Esophagus muscularis mucosa (tissue), 4 donors: ENCODE data around the gene CTSV. TPM values are rescaled to one million over a fixed set of nuclear protein-coding genes. Genes with fewer than 3 reads are reported as not detected.

ENCODE experiments used
- DNase-seq: peaks from one replicate; pipeline ENCODE4 v3.0.0-alpha.2; 2017; ENCODE audit errors: extremely low spot score
- H3K27ac ChIP-seq, 4 donors: fragments of 200-600 bp; sonication (generic); replicated peaks in 1 of 4; 1 replicate in 3 of 4; 2 replicates in 1 of 4; pipeline ENCODE4 v1.5.1; 2016 to 2019; ENCODE audit warnings: mild to moderate bottlenecking in 1 of 4
- H3K27me3 ChIP-seq, 4 donors: fragments of 200-600 bp; sonication (generic); one replicate each; pipeline versions ENCODE4 v1.5.1 to v1.6.0; 2016 to 2019
- H3K36me3 ChIP-seq, 4 donors: fragments of 200-600 bp; sonication (generic); one replicate each; pipeline ENCODE4 v1.5.1; 2016 to 2019
- H3K4me1 ChIP-seq, 4 donors: fragments of 200-600 bp; sonication (generic); one replicate each; pipeline ENCODE4 v1.5.1; 2016 to 2019
- H3K4me3 ChIP-seq, 4 donors: fragments of 200-600 bp; sonication (generic); 1 replicate in 2 of 4; 2 replicates in 2 of 4; pipeline ENCODE4 v1.5.1; 2016 to 2019; ENCODE audit warnings: mild to moderate bottlenecking in 4 of 4, moderate library complexity in 1 of 4
- H3K9me3 ChIP-seq, 4 donors: fragments of 200-600 bp; sonication (generic); 1 replicate in 3 of 4; 2 replicates in 1 of 4; pipeline ENCODE4 v1.5.1; 2016 to 2019
- EP300 ChIP-seq: sonication (generic); formaldehyde crosslinking; IDR thresholded peaks from one replicate; pipeline ENCODE4 v1.6.1; 2017; ENCODE audit warnings: antibody characterized with exemption
- POLR2A ChIP-seq: fragments of 450-650 bp; IDR thresholded peaks from one replicate; pipeline ENCODE4 v1.6.1; 2017; ENCODE audit warnings: antibody characterized with exemption, moderate library complexity, mild to moderate bottlenecking, low read depth
- POLR2AphosphoS5 ChIP-seq, 2 donors: sonication (generic); formaldehyde crosslinking; IDR thresholded peaks; one replicate each; pipeline ENCODE4 v1.6.1; 2017; ENCODE audit warnings: antibody characterized with exemption in 2 of 2
- WGBS: methylation state at CpG from one replicate; pipeline ENCODE4 v1.1.5; 2018; 5-methylcytosine and 5-hydroxymethylcytosine counted together
- intact Hi-C: fragments of 100-400 bp; cut with DNase I; formaldehyde crosslinking; loops from one replicate; pipeline ENCODE4 v1.15.1; 2023
- total RNA-seq, 4 donors: library from RNA; depleted of rRNA; stranded (reverse); fragments of >200 nt; gene quantifications; one replicate each; pipeline versions ENCODE4 v1.1.0 to v1.2.1, GENCODE V29; 2016
- TF ChIP-seq, protein P1 (sequence below), 3 experiments: fragments of 200-600 bp in 2 of 3; fragments of 450-650 bp in 1 of 3; sonication (generic) in 2 of 3; IDR thresholded peaks; one replicate each; pipeline ENCODE4 v1.5.1; 2017 to 2019; ENCODE audit warnings: antibody characterized with exemption in 3 of 3, mild to moderate bottlenecking in 2 of 3, moderate library complexity in 1 of 3

The CTSV gene
- total RNA-seq, 4 donors from 2014 or later, result not detected

DNA sequence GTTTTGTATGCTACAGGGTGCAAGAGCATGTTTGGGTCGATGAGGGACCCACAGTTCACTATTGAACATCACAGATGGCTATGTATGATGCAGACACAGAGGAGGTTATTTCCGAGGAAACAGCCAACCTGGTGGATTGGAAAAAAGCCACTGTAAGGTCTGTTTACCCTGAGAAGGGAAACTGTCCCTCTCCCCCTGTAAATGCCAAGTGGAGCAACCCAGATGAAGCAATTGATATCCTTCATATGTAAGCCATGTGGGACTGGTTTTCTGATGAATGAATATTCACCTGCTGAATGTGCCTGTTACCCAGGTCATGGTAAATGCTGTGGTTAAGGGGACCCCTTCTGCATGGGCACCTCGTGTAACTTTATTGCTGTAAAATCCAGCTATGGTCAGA is 14.8 kb upstream of the CTSV start:
- H3K27me3 ChIP-seq, result peaks cover 0 to 46% (median 1%) of the 10 kb centered on the region in 4 donors
- H3K4me1 ChIP-seq, result no peaks in the 10 kb centered on the region
- WGBS, result 53% methylated on average over 3 of the region's 3 CpGs
- no peak for DNase-seq
- H3K9me3 ChIP-seq, result no peaks in the 10 kb centered on the region
- H3K4me3 ChIP-seq, result no peak overlapping the region
- intact Hi-C loops, result no loop called here
- H3K36me3 ChIP-seq, result no peaks in the 10 kb centered on the region
- no peak overlapping the region for H3K27ac ChIP-seq
- TF ChIP-seq EP300, result no peak
- no peak for TF ChIP-seq POLR2AphosphoS5 (IDR thresholded peaks at IDR 0.05)
- no peak for TF ChIP-seq POLR2A
- TF ChIP-seq, protein P1, sequence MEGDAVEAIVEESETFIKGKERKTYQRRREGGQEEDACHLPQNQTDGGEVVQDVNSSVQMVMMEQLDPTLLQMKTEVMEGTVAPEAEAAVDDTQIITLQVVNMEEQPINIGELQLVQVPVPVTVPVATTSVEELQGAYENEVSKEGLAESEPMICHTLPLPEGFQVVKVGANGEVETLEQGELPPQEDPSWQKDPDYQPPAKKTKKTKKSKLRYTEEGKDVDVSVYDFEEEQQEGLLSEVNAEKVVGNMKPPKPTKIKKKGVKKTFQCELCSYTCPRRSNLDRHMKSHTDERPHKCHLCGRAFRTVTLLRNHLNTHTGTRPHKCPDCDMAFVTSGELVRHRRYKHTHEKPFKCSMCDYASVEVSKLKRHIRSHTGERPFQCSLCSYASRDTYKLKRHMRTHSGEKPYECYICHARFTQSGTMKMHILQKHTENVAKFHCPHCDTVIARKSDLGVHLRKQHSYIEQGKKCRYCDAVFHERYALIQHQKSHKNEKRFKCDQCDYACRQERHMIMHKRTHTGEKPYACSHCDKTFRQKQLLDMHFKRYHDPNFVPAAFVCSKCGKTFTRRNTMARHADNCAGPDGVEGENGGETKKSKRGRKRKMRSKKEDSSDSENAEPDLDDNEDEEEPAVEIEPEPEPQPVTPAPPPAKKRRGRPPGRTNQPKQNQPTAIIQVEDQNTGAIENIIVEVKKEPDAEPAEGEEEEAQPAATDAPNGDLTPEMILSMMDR (IDR thresholded peaks at IDR 0.05), result no peak

GRCh38 chr9:97052735-97053134 is 13.8 kb upstream of the CTSV start:
- TF ChIP-seq POLR2A (no peak), EP300 (no peak), POLR2AphosphoS5 (IDR thresholded peaks at IDR 0.05) (no peak)
- TF ChIP-seq, protein P1 (IDR thresholded peaks at IDR 0.05), result no peak
- H3K36me3 ChIP-seq, result no peaks in the 10 kb centered on the region
- H3K4me3 ChIP-seq, result no peak overlapping the region
- H3K4me1 ChIP-seq, result no peaks in the 10 kb centered on the region
- H3K27ac ChIP-seq, result no peak overlapping the region
- DNase-seq, result no peak
- intact Hi-C loops, result no loop called here
- WGBS, result 78% methylated on average over 2 of the region's 2 CpGs
- H3K27me3 ChIP-seq, result peaks cover 0 to 43% (median 1%) of the 10 kb centered on the region in 4 donors
- no peaks in the 10 kb centered on the region for H3K9me3 ChIP-seq

GRCh38 chr9:97046228-97046627 is 7.3 kb upstream of the CTSV start:
- no peaks in the 10 kb centered on the region for H3K4me1 ChIP-seq
- 50% methylated on average over 5 of the region's 5 CpGs for WGBS
- H3K27me3 ChIP-seq, result peaks cover 0 to 24% (median 0%) of the 10 kb centered on the region in 4 donors
- H3K4me3 ChIP-seq, result no peak overlapping the region
- H3K9me3 ChIP-seq, result peaks cover 0 to 5% (median 0%) of the 10 kb centered on the region in 4 donors
- TF ChIP-seq POLR2A (no peak), POLR2AphosphoS5 (IDR thresholded peaks at IDR 0.05) (no peak), EP300 (no peak)
- TF ChIP-seq, protein P1 (IDR thresholded peaks at IDR 0.05), result no peak
- no peaks in the 10 kb centered on the region for H3K36me3 ChIP-seq
- H3K27ac ChIP-seq, result no peak overlapping the region
- DNase-seq, result no peak
- intact Hi-C loops, result no loop called here

- H3K27me3 ChIP-seq, result peaks cover 0 to 24% (median 0%) of the 10 kb centered on the region in 4 donors
- peaks cover 0 to 5% (median 0%) of the 10 kb centered on the region in 4 donors for H3K9me3 ChIP-seq
- 77% methylated on average over 5 of the region's 5 CpGs for WGBS
- no peaks in the 10 kb centered on the region for H3K4me1 ChIP-seq
- H3K4me3 ChIP-seq, result no peak overlapping the region
- no peaks in the 10 kb centered on the region for H3K36me3 ChIP-seq
- DNase-seq, result peak; percentile 74
- TF ChIP-seq POLR2A, result no peak
- TF ChIP-seq POLR2AphosphoS5 (IDR thresholded peaks at IDR 0.05), result no peak
- no peak for TF ChIP-seq EP300
- TF ChIP-seq, protein P1 (IDR thresholded peaks at IDR 0.05), result no peak
- H3K27ac ChIP-seq, result no peak overlapping the region
- intact Hi-C loops, result no loop called here
Measured at GRCh38 chr9:97045300-97045699, 6.4 kb upstream of the CTSV start.

GRCh38 chr9:97041898-97042297 is 3.0 kb upstream of the CTSV start:
- no peak overlapping the region for H3K4me3 ChIP-seq
- H3K27ac ChIP-seq, result no peak overlapping the region
- H3K9me3 ChIP-seq, result peaks cover 0 to 5% (median 0%) of the 10 kb centered on the region in 4 donors
- no peak for DNase-seq
- H3K4me1 ChIP-seq, result peaks cover 7 to 15% (median 15%) of the 10 kb centered on the region in 4 donors
- H3K27me3 ChIP-seq, result peaks cover 0 to 50% (median 2%) of the 10 kb centered on the region in 4 donors
- TF ChIP-seq POLR2A (no peak), POLR2AphosphoS5 (IDR thresholded peaks at IDR 0.05) (no peak), EP300 (no peak)
- TF ChIP-seq, protein P1 (IDR thresholded peaks at IDR 0.05), result no peak
- no peaks in the 10 kb centered on the region for H3K36me3 ChIP-seq
- 35% methylated on average over 2 of the region's 2 CpGs for WGBS
- intact Hi-C loops, result no loop called here
